Measurements from ENCODE around the gene TMEM225B.
"Not testable (repeated sequence)": the region's sequence is repeated elsewhere in the genome, so short reads cannot be mapped to it uniquely, and the experiment has no call there.

TMEM225B gene, protein sequence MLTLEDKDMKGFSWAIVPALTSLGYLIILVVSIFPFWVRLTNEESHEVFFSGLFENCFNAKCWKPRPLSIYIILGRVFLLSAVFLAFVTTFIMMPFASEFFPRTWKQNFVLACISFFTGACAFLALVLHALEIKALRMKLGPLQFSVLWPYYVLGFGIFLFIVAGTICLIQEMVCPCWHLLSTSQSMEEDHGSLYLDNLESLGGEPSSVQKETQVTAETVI

DNA sequence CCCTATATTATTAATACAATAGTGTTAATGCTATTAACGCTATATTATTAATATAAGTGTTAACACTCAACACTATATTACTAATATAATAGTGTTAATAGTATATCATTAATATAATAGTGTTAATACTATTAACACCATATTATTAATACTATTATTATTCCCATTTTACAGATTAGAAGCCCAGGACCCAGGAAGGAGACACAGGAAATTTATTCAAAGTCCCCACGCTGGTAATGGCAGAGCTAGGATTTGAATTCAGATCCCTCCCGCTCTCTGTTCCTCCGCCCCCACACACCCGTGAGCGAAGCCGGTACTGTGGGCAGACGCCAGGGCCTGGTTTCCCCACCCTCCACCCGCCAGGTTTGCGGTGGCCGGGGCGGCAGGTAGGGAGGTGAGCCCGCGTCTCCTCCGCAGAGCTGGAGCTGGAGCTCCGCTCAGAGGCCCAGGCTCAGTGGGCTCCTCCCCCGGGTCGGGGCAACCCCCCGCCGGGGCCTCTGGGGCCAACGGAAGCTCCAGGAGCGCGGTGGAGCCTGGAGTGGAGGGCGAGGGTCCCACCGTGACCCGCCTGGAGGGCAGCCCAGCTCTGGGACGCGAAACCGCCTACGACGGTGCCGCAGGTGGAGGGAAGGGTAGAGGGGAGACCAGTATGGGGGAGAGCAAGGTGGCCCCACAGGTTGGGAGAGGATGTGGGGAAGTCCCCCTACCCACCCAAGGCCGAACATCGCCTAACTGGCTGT is at the start of gene TMEM225B:
Gene TMEM225B, plus strand, starts transcription at position 506 of the 740 bp plus-strand sequence. CDS start 6,122 bp downstream, outside the sequence.
- no peak for DNase-seq (ENCODE audit: low read depth in 3 of 3, low spot score in 1 of 3)

DNA sequence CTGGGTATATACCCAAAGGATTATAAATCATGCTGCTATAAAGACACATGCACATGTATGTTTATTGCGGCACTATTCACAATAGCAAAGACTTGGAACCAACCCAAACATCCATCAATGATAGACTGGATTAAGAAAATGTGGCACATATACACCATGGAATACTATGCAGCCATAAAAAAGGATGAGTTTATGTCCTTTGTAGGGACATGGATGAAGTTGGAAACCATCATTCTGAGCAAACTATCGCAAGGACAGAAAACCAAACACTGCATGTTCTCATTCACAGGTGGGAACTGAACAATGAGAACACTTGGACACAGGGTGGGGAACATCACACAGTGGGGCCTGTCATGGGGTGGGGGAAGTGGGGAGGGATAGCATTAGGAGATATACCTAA is 48.5 kb upstream of the TMEM225B start:
- not testable (repeated sequence) for DNase-seq (ENCODE audit: low read depth in 3 of 3, low spot score in 1 of 3)

DNA sequence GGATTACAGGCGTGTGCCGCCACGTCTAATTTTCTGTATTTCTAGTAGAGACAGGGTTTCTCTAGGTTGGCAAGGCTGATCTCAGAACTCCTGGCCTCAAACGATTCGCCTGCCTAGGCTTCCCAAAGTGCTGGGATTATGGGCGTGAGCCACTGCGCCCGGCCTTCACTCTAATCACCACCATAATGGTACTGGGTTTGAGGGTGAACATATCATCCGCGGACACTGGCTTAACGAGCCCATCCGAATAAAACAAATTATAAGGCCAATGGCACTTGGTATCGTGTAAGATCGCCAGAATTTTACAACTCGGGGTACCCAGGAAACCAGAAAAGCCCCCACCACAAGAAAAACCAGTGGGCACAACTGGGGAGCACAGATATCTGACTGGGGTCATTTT is 46.7 kb upstream of the TMEM225B start:
- DNase-seq (ENCODE audit: low read depth in 3 of 3, low spot score in 1 of 3): no peak

DNA sequence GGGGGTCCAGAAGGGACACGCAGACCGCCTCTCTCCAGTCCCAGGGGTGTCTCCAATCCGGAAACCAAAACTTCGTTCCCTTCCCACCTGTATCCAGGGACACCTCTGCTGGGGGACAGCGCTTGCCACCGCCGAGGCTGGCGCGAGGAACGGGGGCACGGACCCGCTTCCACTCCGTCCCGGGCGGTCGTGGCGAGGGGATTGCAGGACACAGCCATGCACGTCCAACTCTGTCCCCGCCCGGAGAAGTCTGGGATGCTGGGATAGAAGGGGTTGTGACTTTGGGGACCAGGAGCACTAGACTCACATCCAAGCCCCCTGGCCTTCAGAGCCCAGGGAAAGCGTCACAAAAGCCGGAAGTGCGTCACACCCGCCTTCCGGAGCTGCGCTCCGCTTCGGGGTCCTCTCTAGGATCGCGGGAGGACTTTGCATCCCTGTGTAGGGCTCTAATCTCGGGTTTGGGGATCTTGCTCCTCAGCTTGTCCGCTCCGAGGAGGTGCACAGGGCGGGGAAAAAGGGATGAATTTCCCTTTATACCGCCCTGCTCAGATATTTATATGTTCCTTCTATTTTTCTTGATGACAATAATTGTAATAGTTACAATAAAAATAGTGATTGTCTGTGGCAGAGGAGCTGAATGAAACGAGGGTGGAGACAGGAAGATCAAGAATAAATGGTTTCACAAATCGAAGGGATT is 46.2 kb upstream of the TMEM225B start, which contains the start of gene FAM200A:
Gene FAM200A, minus strand, starts transcription at position 348 of the 697 bp plus-strand sequence. CDS start 3,707 bp downstream, outside the sequence.
- DNase-seq (ENCODE audit: low read depth in 3 of 3, low spot score in 1 of 3): peak; percentile 57 to 75 (median 59)

DNA sequence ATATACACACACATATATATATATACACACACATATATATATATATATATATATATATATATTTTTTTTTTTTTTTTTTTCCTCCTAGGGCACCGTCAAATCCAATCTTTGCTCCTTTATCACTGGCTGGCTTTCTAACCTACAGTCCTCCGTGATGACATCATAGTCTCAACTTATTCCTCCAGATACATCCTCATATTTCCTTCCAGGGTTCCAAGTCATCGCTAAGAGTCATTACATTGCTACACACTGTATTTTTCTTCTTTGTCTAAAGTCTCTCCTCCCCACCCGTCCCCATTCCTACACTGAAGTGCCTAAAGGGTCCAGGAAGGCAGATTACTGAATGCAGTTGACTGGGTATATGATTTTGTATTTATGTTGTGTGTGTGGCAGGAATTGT is 45.0 kb upstream of the TMEM225B start:
- no peak for DNase-seq (ENCODE audit: low read depth in 3 of 3, low spot score in 1 of 3)

DNA sequence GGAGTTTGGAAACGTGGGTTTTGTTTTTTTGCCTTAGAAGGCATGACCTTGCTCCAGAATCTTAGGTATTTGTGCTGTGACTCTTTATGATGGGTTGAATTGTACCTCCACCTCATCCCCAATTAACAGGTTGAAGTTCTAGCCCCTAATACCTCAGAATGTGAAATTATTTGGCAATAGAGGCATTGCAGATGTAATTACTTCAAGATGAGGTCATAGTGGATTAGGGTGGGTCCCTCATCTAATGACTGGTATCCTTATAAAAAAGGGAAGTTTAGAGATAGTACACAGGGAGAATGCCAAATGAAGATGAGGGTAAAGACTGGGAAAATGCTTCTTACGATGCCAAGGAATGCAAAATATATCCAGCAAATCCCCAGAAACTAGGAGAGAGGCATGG is 43.1 kb upstream of the TMEM225B start:
- no peak for DNase-seq (ENCODE audit: low read depth in 3 of 3, low spot score in 1 of 3)

DNA sequence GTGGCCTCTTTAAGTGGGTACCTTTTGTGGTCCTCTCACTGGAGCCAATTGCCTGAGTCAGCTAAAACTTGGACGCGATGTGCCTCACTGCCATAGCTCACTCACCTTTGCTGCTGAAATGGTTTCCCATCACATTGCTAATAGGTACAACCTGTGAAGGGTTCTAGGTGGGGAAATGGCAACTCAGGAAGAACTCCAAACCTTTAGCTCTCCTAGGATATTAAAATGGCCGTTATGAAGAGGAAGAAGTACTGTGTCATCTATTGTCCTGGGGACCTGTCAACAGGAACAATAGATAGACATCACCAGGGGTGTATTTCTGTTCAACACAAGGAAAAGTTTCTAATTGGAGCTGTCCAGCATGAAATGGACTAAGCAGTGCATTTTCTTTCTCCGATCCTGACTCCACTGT is 40.9 kb upstream of the TMEM225B start:
- no peak for DNase-seq (ENCODE audit: low read depth in 3 of 3, low spot score in 1 of 3)

DNA sequence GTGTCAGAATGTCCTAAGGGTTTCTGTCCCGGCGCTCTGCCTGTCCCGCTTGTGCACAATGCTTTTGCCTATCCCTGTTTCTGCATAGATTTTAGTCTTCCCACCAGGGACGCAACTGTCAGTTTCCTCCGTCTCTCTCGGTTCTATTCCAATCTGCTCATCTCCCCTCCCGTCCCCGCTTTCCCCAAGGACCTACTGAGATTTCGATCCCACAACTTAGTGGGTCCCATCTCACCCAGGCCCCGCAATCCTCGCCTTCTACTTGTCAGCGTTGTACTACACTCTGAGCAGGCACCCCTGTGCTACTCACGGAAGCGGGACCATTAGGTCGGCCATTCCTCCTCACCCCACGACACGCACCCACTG is 40.1 kb upstream of the TMEM225B start:
- DNase-seq (ENCODE audit: low read depth in 3 of 3, low spot score in 1 of 3): no peak

DNA sequence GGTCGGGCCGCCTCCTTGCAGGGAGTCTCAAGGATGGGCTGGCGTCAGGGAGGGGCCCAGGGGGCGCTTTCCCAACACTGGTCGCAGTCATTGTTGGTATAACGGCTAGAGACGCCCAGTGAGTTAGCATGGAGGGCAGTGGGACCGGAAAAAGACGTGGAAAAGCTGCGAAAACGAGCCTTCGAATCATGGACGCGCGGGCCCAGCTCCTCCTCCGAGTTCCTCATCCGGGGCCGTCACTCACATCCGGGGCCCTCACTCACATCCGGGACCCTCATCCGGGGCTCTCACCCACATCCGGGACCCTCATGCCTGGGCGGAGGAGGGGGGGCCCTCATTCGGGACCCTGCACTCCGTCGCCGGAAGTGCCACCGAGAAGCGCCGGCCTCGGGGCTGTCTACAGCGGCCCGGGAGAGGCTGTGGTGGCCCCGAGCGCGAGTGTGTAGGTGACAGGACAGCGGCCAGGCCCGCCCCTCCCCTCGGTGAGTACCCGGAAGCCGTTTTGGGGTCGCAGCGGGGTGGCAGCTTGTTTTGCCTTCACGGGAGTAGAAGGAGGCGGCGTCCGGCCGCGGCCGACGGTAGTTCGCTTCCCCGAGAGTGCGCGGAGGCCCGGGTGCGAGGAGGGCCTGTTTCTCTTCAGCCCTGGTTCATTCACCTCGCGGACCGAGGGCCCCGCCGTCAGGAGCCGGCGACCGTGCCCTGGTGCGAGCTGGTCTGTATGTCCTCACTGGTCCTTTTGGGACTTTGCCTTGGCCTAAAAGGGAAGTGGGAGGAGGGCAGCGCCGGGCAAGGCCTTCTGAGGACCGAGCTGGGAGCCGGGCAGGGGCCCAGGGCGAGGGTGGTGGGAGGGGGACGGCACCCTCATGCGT is 39.5 kb upstream of the TMEM225B start, which contains the start of gene ZNF655:
Gene ZNF655, plus strand, starts transcription at position 337 of the 869 bp plus-strand sequence. CDS start 1,918 bp downstream, outside the sequence.
- peak; percentile 72 to 76 (median 75) for DNase-seq (ENCODE audit: low read depth in 3 of 3, low spot score in 1 of 3)

DNA sequence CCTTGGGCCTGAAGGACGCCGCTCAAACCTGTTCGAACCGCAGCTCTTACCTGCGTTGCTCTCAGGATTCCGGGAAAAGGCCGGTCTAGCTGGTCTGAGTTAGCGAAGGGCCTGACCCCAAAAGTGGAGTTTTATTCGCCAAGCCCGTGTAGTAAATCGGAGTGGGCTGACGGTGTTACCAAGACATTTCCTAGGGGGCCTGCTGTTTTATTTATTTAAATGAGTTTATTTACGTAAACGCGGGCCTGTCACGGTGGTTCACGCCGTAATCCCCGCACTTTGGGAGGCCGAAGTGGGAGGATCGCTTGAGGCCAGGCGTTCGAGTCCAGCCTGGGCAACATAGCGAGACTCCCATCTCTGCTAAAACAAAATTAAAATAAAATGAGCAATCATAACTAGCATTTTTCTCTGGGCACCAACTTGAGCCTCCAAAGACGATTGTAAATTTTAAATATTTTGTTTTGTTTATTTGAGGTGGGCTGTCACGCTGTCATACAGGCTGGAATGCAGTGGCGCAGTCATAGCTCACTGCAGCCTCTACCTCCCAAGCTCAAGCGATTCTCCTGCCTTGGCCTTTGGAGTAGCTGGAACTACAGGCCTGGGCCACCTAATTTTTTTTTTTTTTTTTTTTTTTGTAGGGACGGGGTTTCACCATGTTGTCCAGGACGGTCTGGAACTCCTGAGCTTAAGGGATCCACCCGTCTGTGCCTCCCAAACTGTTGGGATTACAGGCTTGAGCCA is 38.7 kb upstream of the TMEM225B start:
- no peak for DNase-seq (ENCODE audit: low read depth in 3 of 3, low spot score in 1 of 3)

DNA sequence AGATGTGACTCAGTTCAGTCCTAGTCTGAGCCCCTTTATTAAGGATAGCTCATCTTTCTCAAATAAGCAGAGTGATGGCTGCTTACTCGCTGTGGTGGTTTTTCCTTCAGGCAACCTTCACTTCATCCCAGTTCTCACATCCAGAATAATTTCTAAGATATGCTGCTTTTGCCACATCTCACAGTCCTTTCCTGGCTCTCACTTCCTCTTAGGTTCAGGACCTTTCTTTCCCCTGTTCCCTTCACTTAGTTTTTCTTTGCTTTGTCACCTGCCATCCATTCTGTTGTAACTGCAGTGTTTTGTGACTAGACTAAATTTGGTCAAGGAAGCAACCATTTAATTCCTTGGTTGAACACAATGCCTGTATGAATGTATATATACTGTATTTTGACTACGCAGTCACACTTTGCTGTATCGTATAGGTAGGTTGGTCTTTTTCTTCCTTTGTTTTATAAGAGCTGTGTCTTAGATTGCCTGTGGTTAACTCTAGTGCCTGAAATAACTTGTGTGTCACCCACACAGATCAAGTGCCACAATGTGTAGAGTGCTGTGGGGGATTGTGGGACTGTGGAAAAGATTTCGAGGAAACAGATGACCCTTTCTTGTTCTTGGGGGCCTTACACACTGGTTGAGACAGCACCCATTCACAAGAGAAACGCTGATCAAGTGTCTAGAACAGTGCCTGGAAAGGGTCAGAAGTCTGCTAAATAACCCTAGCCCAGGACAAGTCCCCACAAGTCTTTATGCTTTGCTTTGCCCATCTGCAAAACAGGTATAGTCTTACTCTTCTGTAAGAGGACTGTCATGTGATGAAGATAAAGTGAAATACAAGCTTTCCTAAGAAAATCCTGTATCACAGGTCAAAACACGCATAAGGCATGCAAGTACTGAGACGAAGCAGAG is 37.0 kb upstream of the TMEM225B start:
- DNase-seq (ENCODE audit: low read depth in 3 of 3, low spot score in 1 of 3): no peak

DNA sequence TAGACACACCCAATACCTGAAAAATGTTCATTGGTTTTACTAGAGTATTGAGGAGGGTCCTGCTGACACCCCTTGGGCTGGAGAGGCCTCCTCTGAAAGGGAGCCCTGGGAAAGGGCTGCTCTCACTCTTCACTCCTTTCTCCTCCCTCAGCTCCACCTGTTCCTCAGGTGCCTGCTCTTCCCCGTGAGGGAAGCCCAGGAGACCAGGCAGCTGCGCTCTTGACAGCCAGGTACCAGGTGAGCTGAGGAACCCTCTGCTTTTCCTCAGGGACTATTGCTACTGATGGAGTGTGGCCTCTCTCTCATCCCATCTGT is 36.4 kb upstream of the TMEM225B start:
- no peak for DNase-seq (ENCODE audit: low read depth in 3 of 3, low spot score in 1 of 3)

DNA sequence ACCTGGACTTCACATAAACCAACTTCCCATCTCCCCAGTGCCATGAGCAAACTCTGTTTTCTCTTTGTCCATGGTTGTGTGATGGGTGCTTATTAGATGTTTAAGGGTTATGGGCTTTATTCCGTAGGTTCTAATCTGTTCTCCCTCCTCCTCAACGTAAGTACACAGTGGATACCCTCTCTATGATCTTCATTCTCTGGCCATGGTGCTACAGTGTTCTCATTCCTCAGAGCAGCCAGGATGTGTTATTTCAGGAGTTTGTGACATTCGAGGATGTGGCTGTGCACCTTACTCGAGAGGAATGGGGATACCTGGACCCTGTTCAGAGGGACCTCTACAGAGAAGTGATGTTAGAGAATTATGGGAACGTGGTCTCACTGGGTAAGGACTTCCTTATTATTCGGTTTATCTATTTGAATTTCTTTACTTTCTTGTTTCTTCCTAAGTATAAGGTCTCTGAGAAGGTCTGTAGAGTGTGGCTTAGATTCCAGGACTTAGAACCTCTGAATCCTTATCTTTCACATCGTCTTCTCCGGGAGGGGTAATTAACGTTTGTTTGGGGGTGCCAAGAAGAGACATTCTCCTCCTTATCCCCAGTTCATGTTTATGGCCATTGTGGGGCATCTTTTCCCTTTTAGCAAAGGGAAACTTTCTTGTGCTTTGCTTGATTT is 35.8 kb upstream of the TMEM225B start:
- no peak for DNase-seq (ENCODE audit: low read depth in 3 of 3, low spot score in 1 of 3)

DNA sequence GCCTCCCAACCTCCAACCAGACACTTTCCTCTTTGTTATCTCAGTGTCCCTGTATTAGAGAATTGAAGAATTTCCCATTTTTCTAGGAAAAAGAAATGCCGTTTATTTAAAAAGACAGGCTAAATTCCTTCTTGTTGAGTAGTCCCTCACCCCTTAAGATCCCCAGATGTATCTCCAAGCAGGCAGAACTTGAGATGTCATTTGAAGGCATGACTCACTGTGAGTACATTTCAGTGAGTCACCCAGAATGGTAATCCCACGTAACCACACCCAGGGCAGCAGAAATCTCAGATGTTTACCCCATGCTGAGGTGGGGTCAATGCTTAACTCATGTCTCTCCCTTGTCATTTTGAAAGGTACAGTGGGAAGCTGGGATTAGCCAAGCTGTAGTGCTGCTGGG is 35.2 kb upstream of the TMEM225B start:
- no peak for DNase-seq (ENCODE audit: low read depth in 3 of 3, low spot score in 1 of 3)

DNA sequence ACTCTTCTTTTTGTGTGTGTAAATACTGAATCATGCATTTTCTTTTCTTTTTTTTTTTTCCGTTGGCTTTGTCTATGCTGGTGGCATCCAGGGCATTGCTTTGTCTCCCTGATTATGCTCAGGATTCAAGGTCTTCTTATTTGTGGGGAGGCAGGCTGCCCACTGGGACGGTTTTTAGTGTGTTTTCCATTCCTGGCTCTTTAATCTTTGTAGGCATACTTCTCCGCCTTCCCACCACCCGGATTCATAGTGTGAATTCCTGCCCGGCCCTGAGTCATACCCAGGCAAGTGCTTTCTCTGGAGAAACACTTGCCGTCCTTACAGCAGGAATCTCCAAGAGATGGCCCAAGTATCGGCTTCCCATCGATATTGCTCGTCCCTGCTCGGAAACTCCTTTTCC is 34.4 kb upstream of the TMEM225B start:
- no peak for DNase-seq (ENCODE audit: low read depth in 3 of 3, low spot score in 1 of 3)

DNA sequence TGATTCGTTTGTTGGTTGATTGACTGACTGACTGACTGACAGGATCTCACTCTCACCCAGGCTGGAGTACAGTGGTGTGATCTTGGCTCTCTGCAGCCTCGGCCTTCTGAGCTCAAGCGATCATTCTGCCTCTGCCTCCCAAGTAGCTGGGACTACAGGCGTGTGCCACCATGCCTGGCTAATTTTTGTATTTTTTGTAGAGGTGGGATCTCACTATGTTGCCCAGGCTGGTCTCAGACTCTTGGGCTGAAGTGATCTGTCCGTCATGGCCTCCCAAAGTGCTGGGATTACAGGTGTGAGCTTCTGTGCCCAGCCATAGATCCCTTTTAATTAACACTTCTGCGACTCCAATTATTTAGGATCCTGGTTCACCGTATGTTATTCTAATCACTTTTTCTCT is 29.3 kb upstream of the TMEM225B start:
- not testable (repeated sequence) for DNase-seq (ENCODE audit: low read depth in 3 of 3, low spot score in 1 of 3)

DNA sequence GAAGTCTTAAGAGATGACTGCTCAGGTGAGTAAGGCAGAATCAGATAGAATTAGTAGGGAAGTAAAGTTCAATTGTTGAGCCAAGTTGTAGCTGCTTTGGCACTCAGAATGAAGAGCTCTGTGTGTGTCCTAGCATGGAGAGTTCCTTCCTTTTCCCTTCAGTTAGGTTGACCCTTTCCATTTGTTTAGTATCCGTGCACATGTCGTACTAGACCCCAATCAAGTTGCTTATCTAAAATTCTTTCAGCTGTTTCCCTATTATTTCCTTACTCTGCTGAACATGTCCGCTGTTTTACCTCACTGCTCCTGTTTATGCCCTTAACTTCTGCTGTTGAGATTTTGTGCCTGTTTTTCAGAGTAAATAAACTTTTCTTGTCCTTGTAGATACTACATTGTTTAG is 26.3 kb upstream of the TMEM225B start:
- DNase-seq (ENCODE audit: low read depth in 3 of 3, low spot score in 1 of 3): no peak

DNA sequence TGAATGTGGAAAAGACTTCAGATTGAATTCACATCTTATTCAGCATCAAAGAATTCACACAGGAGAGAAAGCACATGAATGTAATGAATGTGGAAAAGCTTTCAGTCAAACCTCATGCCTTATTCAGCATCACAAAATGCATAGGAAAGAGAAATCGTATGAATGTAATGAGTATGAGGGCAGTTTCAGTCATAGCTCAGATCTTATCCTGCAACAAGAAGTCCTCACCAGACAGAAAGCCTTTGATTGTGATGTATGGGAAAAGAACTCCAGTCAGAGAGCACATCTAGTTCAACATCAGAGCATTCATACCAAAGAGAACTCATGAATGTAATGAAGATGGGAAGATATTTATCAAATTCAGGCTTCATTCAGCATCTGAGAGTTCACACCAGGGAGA is 24.8 kb upstream of the TMEM225B start:
- no peak for DNase-seq (ENCODE audit: low read depth in 3 of 3, low spot score in 1 of 3)

DNA sequence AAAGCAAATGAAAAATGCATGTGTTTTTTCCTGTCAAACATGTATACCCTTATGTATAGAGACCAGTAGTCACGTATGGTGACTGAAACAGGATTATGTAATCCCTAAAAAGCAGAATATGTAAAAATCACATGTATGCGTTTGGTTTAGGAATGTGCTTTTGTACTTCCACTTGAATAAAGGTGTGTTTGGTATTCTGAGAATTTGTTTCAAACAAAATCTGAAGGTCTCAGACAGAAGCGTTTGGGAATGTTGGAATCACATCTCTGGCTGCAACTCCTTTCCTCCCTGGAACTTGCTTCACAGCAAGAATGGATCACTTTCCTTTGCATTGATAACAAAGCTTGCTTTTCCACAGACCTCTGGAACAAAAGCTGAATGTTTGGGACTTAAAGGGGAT is 21.8 kb upstream of the TMEM225B start:
- no peak for DNase-seq (ENCODE audit: low read depth in 3 of 3, low spot score in 1 of 3)

Data from stimulated activated CD4-positive, alpha-beta T cell treated with anti-CD3 and anti-CD28 coated beads, TNF-alpha, amount 100 ng/mL, for 1 hour (primary cell).